Gastrocnemius medialis (tissue), 4 donors: ENCODE results near the gene GNG3. TPM values are rescaled to one million over a fixed set of nuclear protein-coding genes. Genes with fewer than 3 reads are reported as not detected.

ENCODE experiments used
- ATAC-seq, 2 donors: fragments of 150-250 bp; one replicate each; pipeline ENCODE4 v1.9.1; 2016
- DNase-seq, 2 donors: peaks; one replicate each; pipeline ENCODE4 v3.0.0-alpha.2; 2019
- H3K27ac ChIP-seq, 4 donors: fragments of 200-600 bp; sonication (generic); 1 replicate in 1 of 4; 2 replicates in 3 of 4; pipeline ENCODE4 v1.5.1; 2016 to 2018; ENCODE audit warnings: mild to moderate bottlenecking in 2 of 4, moderate library complexity in 1 of 4
- H3K27me3 ChIP-seq, 3 donors: fragments of 200-600 bp; sonication (generic) in 2 of 3; 1 replicate in 1 of 3; 2 replicates in 2 of 3; pipeline versions ENCODE4 v1.5.1 to v1.6.0; 2016 to 2019; ENCODE audit warnings: mild to moderate bottlenecking in 1 of 3, moderate library complexity in 1 of 3
- H3K36me3 ChIP-seq, 2 donors: fragments of 200-600 bp; sonication (generic) in 1 of 2; one replicate each; pipeline ENCODE4 v1.5.1; 2017 to 2018
- H3K4me1 ChIP-seq, 2 donors: fragments of 200-600 bp; sonication (generic) in 1 of 2; one replicate each; pipeline ENCODE4 v1.5.1; 2016 to 2017; ENCODE audit warnings: mild to moderate bottlenecking in 2 of 2
- H3K4me3 ChIP-seq, 4 donors: fragments of 200-600 bp; sonication (generic) in 3 of 4; 1 replicate in 1 of 4; 2 replicates in 3 of 4; pipeline ENCODE4 v1.5.1; 2016 to 2019; ENCODE audit warnings: mild to moderate bottlenecking in 2 of 4
- H3K9me3 ChIP-seq, 3 donors: fragments of 200-600 bp; sonication (generic) in 2 of 3; 1 replicate in 1 of 3; 2 replicates in 2 of 3; pipeline ENCODE4 v1.5.1; 2016 to 2019
- CTCF ChIP-seq, 5 experiments: fragments of 450-650 bp in 3 of 5; fragments of 200-600 bp in 2 of 5; sonication (generic) in 2 of 5; IDR thresholded peaks in 4 of 5; conservative IDR thresholded peaks in 1 of 5; 1 replicate in 4 of 5; 2 replicates in 1 of 5; pipeline ENCODE4 v1.5.1; 2016 to 2019; ENCODE audit warnings: antibody characterized with exemption in 5 of 5, mild to moderate bottlenecking in 3 of 5, moderate library complexity in 3 of 5
- POLR2A ChIP-seq, 2 donors: fragments of 450-650 bp; IDR thresholded peaks; one replicate each; pipeline ENCODE4 v1.6.1; 2017; ENCODE audit warnings: antibody characterized with exemption in 2 of 2, mild to moderate bottlenecking in 2 of 2, moderate library complexity in 2 of 2
- in situ Hi-C, 4 donors: fragments of 200-750 bp; cut with MboI; loops; one replicate each; pipeline versions ENCODE4 v1.15.0 to v1.8.0; 2017; ENCODE audit warnings: low sequenced_read_pairs in 4 of 4
- intact Hi-C: fragments of 100-400 bp; cut with DNase I; formaldehyde crosslinking; loops from one replicate; pipeline ENCODE4 v1.15.1; 2023; ENCODE audit warnings: low total_unique reads
- total RNA-seq, 4 donors: library from RNA; depleted of rRNA; stranded (reverse); fragments of >200 nt; gene quantifications; one replicate each; pipeline versions ENCODE4 v1.1.0 to v1.2.3, GENCODE V29; 2016

GNG3 gene
- not detected for total RNA-seq

DNA sequence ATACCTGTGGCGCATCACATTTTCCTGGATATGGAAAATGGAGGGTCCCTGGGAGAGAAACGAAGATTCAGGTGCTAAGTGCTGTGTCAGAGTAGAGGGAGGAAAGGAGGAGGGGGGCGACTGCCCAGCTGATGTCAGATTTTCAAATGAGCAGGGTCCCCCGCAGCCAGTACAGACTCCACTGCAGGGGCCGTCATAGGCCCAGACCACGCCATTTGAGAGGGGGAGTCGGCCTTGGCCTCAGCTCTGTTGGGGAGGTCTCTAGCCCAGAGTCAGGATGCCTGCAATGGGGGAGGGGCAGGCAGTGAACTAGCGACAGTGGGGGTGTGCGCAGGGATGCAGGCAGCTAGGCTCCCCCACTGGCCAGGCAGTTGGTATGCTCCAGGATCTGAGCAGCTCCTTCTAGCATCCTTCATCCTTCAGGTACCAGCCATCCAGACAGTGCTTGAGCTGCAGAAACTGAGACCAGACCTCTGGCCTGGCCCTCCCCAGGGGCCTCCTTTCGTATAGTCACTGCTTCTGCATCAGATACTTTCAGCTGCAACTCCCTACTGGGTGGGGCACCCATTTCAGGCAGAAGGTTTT, at the start of gene GNG3, which contains the start of gene BSCL2:
Gene GNG3 (plus strand): TSS at position 400 of the 585 bp plus-strand sequence. CDS start 620 bp downstream, outside the sequence.
Gene BSCL2 (minus strand): TSS at position 148 of the 585 bp plus-strand sequence. CDS start 229 bp downstream, outside the sequence.
- intact Hi-C loops = loop anchor here (5.0 kb wide), 2 partner anchors 105 to 135 kb away; partner anchors contain the start of gene MTA2

GRCh38 chr11:62664405-62665074, 42.9 kb upstream of the GNG3 start:
- intact Hi-C loops = loop anchor here (2.0 kb wide), 1 partner anchor 18 kb away; the partner anchor contains the start of gene GANAB
- peaks cover 30 to 34% of the 10 kb centered on the region in 2 donors for H3K4me1 ChIP-seq

More for the DNA sequence above, at the start of gene GNG3, which contains the start of gene BSCL2:
- Histone ChIP-seq H3K27ac (peak within 1 kb of the TSS; percentile 94 to 97 (median 96)), H3K36me3 (peaks cover 0 to 17% of the 10 kb centered on the region in 2 donors), H3K4me3 (peak within 1 kb of the TSS; percentile 79 to 93 (median 87)), H3K9me3 (no peaks in the 10 kb centered on the region), H3K4me1 (peaks cover 34% of the 10 kb centered on the region in 2 donors), H3K27me3 (no peaks in the 10 kb centered on the region)
- in situ Hi-C loops = loop anchor here in 1 of 4 donors (25.0 kb wide), 1 partner anchor 95 kb away; the partner anchor contains the start of genes B3GAT3, EML3, MTA2 and ROM1
- no peak for DNase-seq
- no peak for ATAC-seq
- TF ChIP-seq CTCF (IDR thresholded peaks at IDR 0.05 in 4 of 5, conservative IDR thresholded peaks at IDR 0.05 in 1 of 5) (no peak), POLR2A (IDR thresholded peaks at IDR 0.05) (no peak)

DNA sequence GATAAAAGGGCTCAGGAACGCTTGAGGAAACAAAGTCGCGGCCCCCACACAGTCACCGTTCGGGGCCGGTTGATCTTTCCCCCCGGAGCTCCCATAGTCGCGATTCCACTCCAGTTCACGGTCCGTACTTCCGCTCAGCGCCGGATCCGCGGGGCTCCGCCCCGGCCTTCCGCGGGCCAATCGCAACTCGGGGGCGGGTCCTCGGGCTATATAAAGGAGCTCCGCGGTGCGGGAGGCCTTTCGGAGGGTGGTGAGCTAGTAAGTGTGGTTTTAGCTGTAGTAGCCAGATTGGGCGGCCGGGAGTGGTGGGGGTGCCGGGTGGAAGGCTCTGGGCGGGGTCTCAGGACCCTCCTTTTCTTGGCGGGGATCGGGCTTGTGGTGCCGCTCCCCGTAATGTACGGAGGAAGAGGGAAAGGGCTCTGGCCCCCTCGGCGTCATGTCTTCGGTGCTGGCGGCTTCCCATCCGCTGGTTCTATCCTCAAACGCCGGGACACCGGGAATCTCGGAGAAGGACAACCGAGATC, 42.3 kb upstream of the GNG3 start, which contains the start of the genes C11orf98 and CSKMT:
Gene C11orf98 (minus strand): TSS at position 136 of the 524 bp plus-strand sequence. CDS start 41 bp downstream, at position 95.
Gene CSKMT (plus strand): TSS at position 238 of the 524 bp plus-strand sequence. CDS start 568 bp downstream, outside the sequence.
- Histone ChIP-seq H3K27me3 (no peaks in the 10 kb centered on the region), H3K9me3 (no peaks in the 10 kb centered on the region), H3K27ac (peak within 1 kb of the TSS; percentile 82 to 97 (median 88)), H3K36me3 (peaks cover 0 to 20% of the 10 kb centered on the region in 2 donors), H3K4me3 (peak within 1 kb of the TSS; percentile 68 to 96 (median 79)), H3K4me1 (peaks cover 34 to 36% of the 10 kb centered on the region in 2 donors)
- DNase-seq (peak; percentile 91 to 94), ATAC-seq (peak; percentile 90 to 95)
- intact Hi-C loops (loop anchor here (2.0 kb wide), 1 partner anchor 18 kb away; the partner anchor contains the start of gene GANAB), in situ Hi-C loops (no loop called here)
- TF ChIP-seq CTCF (IDR thresholded peaks at IDR 0.05 in 4 of 5, conservative IDR thresholded peaks at IDR 0.05 in 1 of 5) (no peak), POLR2A (IDR thresholded peaks at IDR 0.05) (peak; percentile 99)

More at GRCh38 chr11:62664405-62665074, 42.9 kb upstream of the GNG3 start:
- no peak for TF ChIP-seq POLR2A (IDR thresholded peaks at IDR 0.05)
- TF ChIP-seq CTCF (IDR thresholded peaks at IDR 0.05 in 4 of 5, conservative IDR thresholded peaks at IDR 0.05 in 1 of 5) = no peak
- DNase-seq = peak in 1 of 2 donors; percentile 60
- no peaks in the 10 kb centered on the region for H3K9me3 ChIP-seq
- H3K4me3 ChIP-seq = peak overlapping the region; percentile 68 to 96 (median 79)
- peak; percentile 56 to 78 for ATAC-seq
- H3K27ac ChIP-seq = peak overlapping the region; percentile 82 to 97 (median 88)
- H3K36me3 ChIP-seq = peaks cover 0 to 20% of the 10 kb centered on the region in 2 donors
- in situ Hi-C loops = no loop called here
- H3K27me3 ChIP-seq = no peaks in the 10 kb centered on the region

DNA sequence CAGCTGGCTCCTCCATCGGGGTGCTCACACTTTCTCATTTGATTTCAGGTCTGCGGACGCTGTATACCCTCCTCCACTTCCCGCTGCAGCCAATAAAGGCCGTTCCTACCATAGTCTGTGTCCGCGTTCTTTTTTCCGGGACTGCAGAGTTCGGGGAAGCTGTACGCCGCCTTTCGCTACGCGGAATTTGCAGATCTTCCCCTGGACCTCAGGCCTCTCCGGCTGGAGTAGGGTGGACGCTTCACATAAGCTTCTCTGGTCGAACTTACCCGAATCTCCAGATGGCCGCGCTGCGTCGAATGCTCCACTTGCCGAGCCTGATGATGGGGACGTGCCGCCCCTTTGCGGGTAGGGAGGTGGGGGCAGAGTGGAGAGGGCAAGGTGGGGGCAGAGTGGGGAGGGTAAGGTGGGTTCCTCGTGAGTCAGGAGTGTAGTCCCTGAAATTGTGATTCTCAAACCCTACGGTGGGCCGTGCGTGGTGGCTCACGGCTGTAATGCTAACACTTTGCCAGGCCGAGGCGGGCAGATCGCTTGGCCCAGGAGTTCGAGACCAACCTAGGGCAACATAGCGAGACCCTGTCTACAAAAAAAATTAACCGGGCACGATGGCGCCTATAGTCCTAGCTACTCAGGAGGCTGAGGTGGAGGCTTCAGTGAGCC, 41.7 kb upstream of the GNG3 start:
- Histone ChIP-seq H3K4me3 (peak overlapping the region; percentile 68 to 96 (median 79)), H3K9me3 (no peaks in the 10 kb centered on the region), H3K4me1 (peaks cover 35 to 42% of the 10 kb centered on the region in 2 donors), H3K36me3 (peaks cover 0 to 20% of the 10 kb centered on the region in 2 donors), H3K27me3 (no peaks in the 10 kb centered on the region), H3K27ac (peak overlapping the region; percentile 82 to 97 (median 88))
- TF ChIP-seq POLR2A (IDR thresholded peaks at IDR 0.05) (no peak), CTCF (IDR thresholded peaks at IDR 0.05 in 4 of 5, conservative IDR thresholded peaks at IDR 0.05 in 1 of 5) (no peak)
- peak; percentile 34 to 41 for ATAC-seq
- peak in 1 of 2 donors; percentile 43 for DNase-seq
- in situ Hi-C loops (no loop called here), intact Hi-C loops (loop anchor here (2.0 kb wide), 1 partner anchor 19 kb away; the partner anchor contains the start of gene GANAB)
